Measurements from ENCODE around the gene RETN. TPM values are rescaled to one million over a fixed set of nuclear protein-coding genes. Genes with fewer than 3 reads are reported as not detected.

Gene RETN
- total RNA-seq, 1 donor from 2014 or later = not detected

- DNase-seq (ENCODE audit: low spot score) = no peak
- TF ChIP-seq CTCF (IDR thresholded peaks at IDR 0.05; ENCODE audit: unreplicated experiment) = no peak
- Mint-ChIP-seq H3K27ac (ENCODE audit: unreplicated experiment) (no peak overlapping the region), H3K27me3 (ENCODE audit: unreplicated experiment) (peaks cover 7% of the 10 kb centered on the region), H3K4me1 (ENCODE audit: unreplicated experiment) (peaks cover 2% of the 10 kb centered on the region), H3K4me3 (ENCODE audit: unreplicated experiment) (no peak overlapping the region), H3K36me3 (ENCODE audit: low read depth, unreplicated experiment) (no peaks in the 10 kb centered on the region), H3K9me3 (ENCODE audit: unreplicated experiment) (no peaks in the 10 kb centered on the region)
These were observed 10.6 kb upstream of the RETN start for GRCh38 chr19:7658219-7658686.

GRCh38 chr19:7661744-7662538 is 6.9 kb upstream of the RETN start:
- H3K27me3 Mint-ChIP-seq (ENCODE audit: unreplicated experiment) = peaks cover 3% of the 10 kb centered on the region
- no peak for DNase-seq (ENCODE audit: low spot score)
- H3K9me3 Mint-ChIP-seq (ENCODE audit: unreplicated experiment) = no peaks in the 10 kb centered on the region
- no peaks in the 10 kb centered on the region for H3K36me3 Mint-ChIP-seq (ENCODE audit: low read depth, unreplicated experiment)
- H3K27ac Mint-ChIP-seq (ENCODE audit: unreplicated experiment) = no peak overlapping the region
- H3K4me3 Mint-ChIP-seq (ENCODE audit: unreplicated experiment) = no peak overlapping the region
- no peaks in the 10 kb centered on the region for H3K4me1 Mint-ChIP-seq (ENCODE audit: unreplicated experiment)
- TF ChIP-seq CTCF (IDR thresholded peaks at IDR 0.05; ENCODE audit: unreplicated experiment) = no peak

GRCh38 chr19:7662657-7663056 is 6.2 kb upstream of the RETN start:
- H3K4me1 Mint-ChIP-seq (ENCODE audit: unreplicated experiment) = no peaks in the 10 kb centered on the region
- TF ChIP-seq CTCF (IDR thresholded peaks at IDR 0.05; ENCODE audit: unreplicated experiment) = no peak
- no peaks in the 10 kb centered on the region for H3K9me3 Mint-ChIP-seq (ENCODE audit: unreplicated experiment)
- no peak for DNase-seq (ENCODE audit: low spot score)
- H3K27ac Mint-ChIP-seq (ENCODE audit: unreplicated experiment) = no peak overlapping the region
- H3K36me3 Mint-ChIP-seq (ENCODE audit: low read depth, unreplicated experiment) = no peaks in the 10 kb centered on the region
- H3K4me3 Mint-ChIP-seq (ENCODE audit: unreplicated experiment) = no peak overlapping the region
- H3K27me3 Mint-ChIP-seq (ENCODE audit: unreplicated experiment) = peaks cover 3% of the 10 kb centered on the region

- no peak for TF ChIP-seq CTCF (IDR thresholded peaks at IDR 0.05; ENCODE audit: unreplicated experiment)
- Mint-ChIP-seq H3K4me3 (ENCODE audit: unreplicated experiment) (no peak overlapping the region), H3K36me3 (ENCODE audit: low read depth, unreplicated experiment) (no peaks in the 10 kb centered on the region), H3K9me3 (ENCODE audit: unreplicated experiment) (no peaks in the 10 kb centered on the region), H3K4me1 (ENCODE audit: unreplicated experiment) (no peaks in the 10 kb centered on the region), H3K27ac (ENCODE audit: unreplicated experiment) (no peak overlapping the region), H3K27me3 (ENCODE audit: unreplicated experiment) (peaks cover 3% of the 10 kb centered on the region)
- DNase-seq (ENCODE audit: low spot score) = no peak
These were observed 5.1 kb upstream of the RETN start for GRCh38 chr19:7663706-7664105.

- no peak for TF ChIP-seq CTCF (IDR thresholded peaks at IDR 0.05; ENCODE audit: unreplicated experiment)
- no peak for DNase-seq (ENCODE audit: low spot score)
- H3K4me3 Mint-ChIP-seq (ENCODE audit: unreplicated experiment) = no peak overlapping the region
- H3K27ac Mint-ChIP-seq (ENCODE audit: unreplicated experiment) = no peak overlapping the region
- H3K4me1 Mint-ChIP-seq (ENCODE audit: unreplicated experiment) = no peaks in the 10 kb centered on the region
- peaks cover 9% of the 10 kb centered on the region for H3K27me3 Mint-ChIP-seq (ENCODE audit: unreplicated experiment)
- H3K36me3 Mint-ChIP-seq (ENCODE audit: low read depth, unreplicated experiment) = no peaks in the 10 kb centered on the region
- H3K9me3 Mint-ChIP-seq (ENCODE audit: unreplicated experiment) = no peaks in the 10 kb centered on the region
These were observed 3.8 kb upstream of the RETN start for GRCh38 chr19:7665076-7665475.

Data from endothelial cell (in vitro differentiated cells).